ENCODE data around the gene LAMC2.

DNA sequence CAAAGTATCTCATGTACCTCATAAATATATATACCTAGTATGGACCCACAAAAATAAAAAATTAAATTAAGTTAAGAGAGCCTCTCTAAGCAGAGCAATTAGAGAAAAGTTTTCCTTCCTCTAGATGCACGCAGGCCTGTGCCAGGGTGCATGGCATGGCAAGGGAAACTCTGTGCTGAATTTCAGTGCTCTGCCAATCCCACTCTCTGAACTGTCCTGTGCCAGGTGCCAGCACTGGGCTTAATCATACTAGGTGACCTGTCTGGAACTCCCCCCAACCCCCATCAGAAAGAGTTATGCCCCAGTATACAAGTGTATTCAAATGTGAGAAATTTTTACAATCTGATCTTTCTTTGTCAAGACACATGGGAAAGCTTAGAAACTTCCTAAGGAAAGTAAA, 10.4 kb upstream of the LAMC2 start:
- TF ChIP-seq, protein P1, sequence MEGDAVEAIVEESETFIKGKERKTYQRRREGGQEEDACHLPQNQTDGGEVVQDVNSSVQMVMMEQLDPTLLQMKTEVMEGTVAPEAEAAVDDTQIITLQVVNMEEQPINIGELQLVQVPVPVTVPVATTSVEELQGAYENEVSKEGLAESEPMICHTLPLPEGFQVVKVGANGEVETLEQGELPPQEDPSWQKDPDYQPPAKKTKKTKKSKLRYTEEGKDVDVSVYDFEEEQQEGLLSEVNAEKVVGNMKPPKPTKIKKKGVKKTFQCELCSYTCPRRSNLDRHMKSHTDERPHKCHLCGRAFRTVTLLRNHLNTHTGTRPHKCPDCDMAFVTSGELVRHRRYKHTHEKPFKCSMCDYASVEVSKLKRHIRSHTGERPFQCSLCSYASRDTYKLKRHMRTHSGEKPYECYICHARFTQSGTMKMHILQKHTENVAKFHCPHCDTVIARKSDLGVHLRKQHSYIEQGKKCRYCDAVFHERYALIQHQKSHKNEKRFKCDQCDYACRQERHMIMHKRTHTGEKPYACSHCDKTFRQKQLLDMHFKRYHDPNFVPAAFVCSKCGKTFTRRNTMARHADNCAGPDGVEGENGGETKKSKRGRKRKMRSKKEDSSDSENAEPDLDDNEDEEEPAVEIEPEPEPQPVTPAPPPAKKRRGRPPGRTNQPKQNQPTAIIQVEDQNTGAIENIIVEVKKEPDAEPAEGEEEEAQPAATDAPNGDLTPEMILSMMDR (IDR thresholded peaks at IDR 0.05) = no peak
- no peak for TF ChIP-seq ZFX (IDR thresholded peaks at IDR 0.05; ENCODE audit: borderline replicate concordance)
